HepG2 (cell line): ENCODE results near the gene RUNX3.

ENCODE experiments used
- ATF3 ChIP-seq: sonication (generic); formaldehyde crosslinking; IDR thresholded peaks from 2 replicates; pipeline ENCODE4 v1.4.0; 2020; ENCODE audit warnings: missing genetic modification reagents
- CTCF ChIP-seq: sonication (generic); formaldehyde crosslinking; IDR thresholded peaks from 2 replicates; pipeline ENCODE4 v1.5.0; 2020; ENCODE audit warnings: mild to moderate bottlenecking, missing genetic modification reagents, moderate library complexity
- FLYWCH1 ChIP-seq: sonication (generic); formaldehyde crosslinking; IDR thresholded peaks from 2 replicates; pipeline ENCODE4 v1.8.1; 2023; ENCODE audit warnings: mild to moderate bottlenecking, missing genetic modification reagents
- HNRNPL ChIP-seq: fragments of 200-400 bp; formaldehyde crosslinking; IDR thresholded peaks from 2 replicates; pipeline ENCODE4 v1.6.1; 2017; ENCODE audit warnings: mild to moderate bottlenecking, low read depth, low read length
- SIX4 ChIP-seq: sonication (generic); formaldehyde crosslinking; IDR thresholded peaks from 2 replicates; pipeline ENCODE4 v1.4.0; 2020; ENCODE audit warnings: missing genetic modification reagents
- ZNF337 ChIP-seq: sonication (generic); formaldehyde crosslinking; IDR thresholded peaks from 2 replicates; pipeline ENCODE4 v1.5.1; 2020; ENCODE audit warnings: missing genetic modification reagents, low read depth, mild to moderate bottlenecking, borderline replicate concordance
- ZNF546 ChIP-seq: sonication (generic); formaldehyde crosslinking; conservative IDR thresholded peaks from 2 replicates; pipeline ENCODE4 v1.8.1; 2023; ENCODE audit warnings: mild to moderate bottlenecking, missing genetic modification reagents
- ZNF737 ChIP-seq: sonication (generic); formaldehyde crosslinking; IDR thresholded peaks from 2 replicates; pipeline ENCODE4 v1.5.0; 2020; ENCODE audit warnings: missing genetic modification reagents, mild to moderate bottlenecking, borderline replicate concordance

GRCh38 chr1:24925082-24925779, 4.8 kb downstream of the RUNX3 start:
- TF ChIP-seq ZNF337 (CRISPR knock-in tag) (no peak), ZNF737 (CRISPR knock-in tag) (no peak), HNRNPL (no peak), ATF3 (CRISPR knock-in tag) (no peak), CTCF (no peak), FLYWCH1 (CRISPR knock-in tag) (no peak), SIX4 (CRISPR knock-in tag) (no peak), ZNF546 (CRISPR knock-in tag) (no peak)
